Measurements from ENCODE around the gene ADAMTS3.

ADAMTS3 gene

DNA sequence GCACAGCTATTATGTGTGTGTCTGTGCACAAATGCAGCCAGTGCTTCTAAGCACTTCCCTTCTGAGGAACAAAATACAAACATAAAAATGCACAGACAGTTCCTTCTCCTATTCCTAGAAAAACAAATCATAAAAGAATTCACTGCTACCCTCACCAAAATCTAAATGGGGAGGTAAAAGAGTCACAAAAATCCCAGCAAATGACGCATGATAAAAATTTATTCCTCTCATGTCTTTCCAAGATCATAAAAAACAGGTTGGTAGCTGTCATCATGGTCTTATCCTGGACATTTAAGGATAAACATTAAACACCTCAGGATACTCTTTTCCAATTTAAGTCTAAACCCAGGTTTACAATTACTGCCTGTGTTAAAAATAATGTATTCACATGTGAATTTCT, 124.9 kb downstream of the ADAMTS3 start (continued):
- TF ChIP-seq ZNF501 (tag by site-specific recombination; IDR thresholded peaks at IDR 0.05) (0 out of 2 replicates have a peak, but pooled peaks have one; percentile 30), YY2 (tag by site-specific recombination; IDR thresholded peaks at IDR 0.05) (no peak), YY1 (tag by site-specific recombination; IDR thresholded peaks at IDR 0.05) (no peak), ZNF701 (tag by site-specific recombination; IDR thresholded peaks at IDR 0.05) (no peak), ZNF146 (tag by site-specific recombination; IDR thresholded peaks at IDR 0.05) (no peak), ZNF670 (tag by site-specific recombination; IDR thresholded peaks at IDR 0.05; ENCODE audit: low read depth) (no peak), ZNF394 (tag by site-specific recombination; IDR thresholded peaks at IDR 0.05; ENCODE audit: borderline replicate concordance) (peak; percentile 55), ZNF132 (tag by site-specific recombination; IDR thresholded peaks at IDR 0.05; ENCODE audit: borderline replicate concordance) (no peak), ZBTB21 (tag by site-specific recombination; IDR thresholded peaks at IDR 0.05) (no peak), ZNF426 (tag by site-specific recombination; IDR thresholded peaks at IDR 0.05) (no peak), ZFP3 (tag by site-specific recombination; IDR thresholded peaks at IDR 0.05; ENCODE audit: low read depth) (no peak), ZBTB8A (tag by site-specific recombination; IDR thresholded peaks at IDR 0.05) (no peak), ZNF138 (tag by site-specific recombination; IDR thresholded peaks at IDR 0.05; ENCODE audit: borderline replicate concordance) (no peak), GLI2 (tag by site-specific recombination; IDR thresholded peaks at IDR 0.05; ENCODE audit: borderline replicate concordance, low read depth) (peak; percentile 58; the same call in 1 of the 2 replicates), ZNF549 (tag by site-specific recombination; IDR thresholded peaks at IDR 0.05) (peak; percentile 11; the same call in 1 of the 2 replicates), ZNF239 (tag by site-specific recombination; IDR thresholded peaks at IDR 0.05) (no peak), GFI1B (tag by site-specific recombination; IDR thresholded peaks at IDR 0.05) (peak; percentile 91), ZNF324 (tag by site-specific recombination; IDR thresholded peaks at IDR 0.05) (no peak), ZNF221 (tag by site-specific recombination; IDR thresholded peaks at IDR 0.05; ENCODE audit: borderline replicate concordance) (no peak), ZNF555 (tag by site-specific recombination; conservative IDR thresholded peaks at IDR 0.05) (no peak), ZNF248 (tag by site-specific recombination; IDR thresholded peaks at IDR 0.05) (no peak), ZNF776 (tag by site-specific recombination; IDR thresholded peaks at IDR 0.05; ENCODE audit: borderline replicate concordance) (no peak), ZNF366 (tag by site-specific recombination; conservative IDR thresholded peaks at IDR 0.05) (peak; percentile 34; the same call in 1 of the 2 replicates), ZNF311 (tag by site-specific recombination; IDR thresholded peaks at IDR 0.05; ENCODE audit: borderline replicate concordance) (no peak), ZNF830 (tag by site-specific recombination; IDR thresholded peaks at IDR 0.05; ENCODE audit: low read depth) (no peak), ZNF777 (tag by site-specific recombination; IDR thresholded peaks at IDR 0.05; ENCODE audit: borderline replicate concordance) (no peak), ZNF274 (IDR thresholded peaks at IDR 0.05; ENCODE audit: low read length) (no peak), ZNF274 (tag by site-specific recombination; IDR thresholded peaks at IDR 0.05; ENCODE audit: borderline replicate concordance) (no peak), SCRT2 (tag by site-specific recombination; IDR thresholded peaks at IDR 0.05) (peak; percentile 55; the same call in 1 of the 2 replicates), ZNF223 (tag by site-specific recombination; IDR thresholded peaks at IDR 0.05) (no peak)
- TF ChIP-seq, protein P1, sequence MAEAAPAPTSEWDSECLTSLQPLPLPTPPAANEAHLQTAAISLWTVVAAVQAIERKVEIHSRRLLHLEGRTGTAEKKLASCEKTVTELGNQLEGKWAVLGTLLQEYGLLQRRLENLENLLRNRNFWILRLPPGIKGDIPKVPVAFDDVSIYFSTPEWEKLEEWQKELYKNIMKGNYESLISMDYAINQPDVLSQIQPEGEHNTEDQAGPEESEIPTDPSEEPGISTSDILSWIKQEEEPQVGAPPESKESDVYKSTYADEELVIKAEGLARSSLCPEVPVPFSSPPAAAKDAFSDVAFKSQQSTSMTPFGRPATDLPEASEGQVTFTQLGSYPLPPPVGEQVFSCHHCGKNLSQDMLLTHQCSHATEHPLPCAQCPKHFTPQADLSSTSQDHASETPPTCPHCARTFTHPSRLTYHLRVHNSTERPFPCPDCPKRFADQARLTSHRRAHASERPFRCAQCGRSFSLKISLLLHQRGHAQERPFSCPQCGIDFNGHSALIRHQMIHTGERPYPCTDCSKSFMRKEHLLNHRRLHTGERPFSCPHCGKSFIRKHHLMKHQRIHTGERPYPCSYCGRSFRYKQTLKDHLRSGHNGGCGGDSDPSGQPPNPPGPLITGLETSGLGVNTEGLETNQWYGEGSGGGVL (tag by site-specific recombination; IDR thresholded peaks at IDR 0.05): peak; percentile 77
- TF ChIP-seq, protein P2, sequence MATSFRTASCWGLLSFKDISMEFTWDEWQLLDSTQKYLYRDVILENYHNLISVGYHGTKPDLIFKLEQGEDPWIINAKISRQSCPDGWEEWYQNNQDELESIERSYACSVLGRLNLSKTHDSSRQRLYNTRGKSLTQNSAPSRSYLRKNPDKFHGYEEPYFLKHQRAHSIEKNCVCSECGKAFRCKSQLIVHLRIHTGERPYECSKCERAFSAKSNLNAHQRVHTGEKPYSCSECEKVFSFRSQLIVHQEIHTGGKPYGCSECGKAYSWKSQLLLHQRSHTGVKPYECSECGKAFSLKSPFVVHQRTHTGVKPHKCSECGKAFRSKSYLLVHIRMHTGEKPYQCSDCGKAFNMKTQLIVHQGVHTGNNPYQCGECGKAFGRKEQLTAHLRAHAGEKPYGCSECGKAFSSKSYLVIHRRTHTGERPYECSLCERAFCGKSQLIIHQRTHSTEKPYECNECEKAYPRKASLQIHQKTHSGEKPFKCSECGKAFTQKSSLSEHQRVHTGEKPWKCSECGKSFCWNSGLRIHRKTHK (tag by site-specific recombination; IDR thresholded peaks at IDR 0.05): no peak
- TF ChIP-seq, protein P3, sequence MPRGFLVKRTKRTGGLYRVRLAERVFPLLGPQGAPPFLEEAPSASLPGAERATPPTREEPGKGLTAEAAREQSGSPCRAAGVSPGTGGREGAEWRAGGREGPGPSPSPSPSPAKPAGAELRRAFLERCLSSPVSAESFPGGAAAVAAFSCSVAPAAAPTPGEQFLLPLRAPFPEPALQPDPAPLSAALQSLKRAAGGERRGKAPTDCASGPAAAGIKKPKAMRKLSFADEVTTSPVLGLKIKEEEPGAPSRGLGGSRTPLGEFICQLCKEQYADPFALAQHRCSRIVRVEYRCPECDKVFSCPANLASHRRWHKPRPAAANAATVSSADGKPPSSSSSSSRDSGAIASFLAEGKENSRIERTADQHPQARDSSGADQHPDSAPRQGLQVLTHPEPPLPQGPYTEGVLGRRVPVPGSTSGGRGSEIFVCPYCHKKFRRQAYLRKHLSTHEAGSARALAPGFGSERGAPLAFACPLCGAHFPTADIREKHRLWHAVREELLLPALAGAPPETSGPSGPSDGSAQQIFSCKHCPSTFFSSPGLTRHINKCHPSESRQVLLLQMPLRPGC (tag by site-specific recombination; IDR thresholded peaks at IDR 0.05): peak; percentile 91
- TF ChIP-seq, protein P4, sequence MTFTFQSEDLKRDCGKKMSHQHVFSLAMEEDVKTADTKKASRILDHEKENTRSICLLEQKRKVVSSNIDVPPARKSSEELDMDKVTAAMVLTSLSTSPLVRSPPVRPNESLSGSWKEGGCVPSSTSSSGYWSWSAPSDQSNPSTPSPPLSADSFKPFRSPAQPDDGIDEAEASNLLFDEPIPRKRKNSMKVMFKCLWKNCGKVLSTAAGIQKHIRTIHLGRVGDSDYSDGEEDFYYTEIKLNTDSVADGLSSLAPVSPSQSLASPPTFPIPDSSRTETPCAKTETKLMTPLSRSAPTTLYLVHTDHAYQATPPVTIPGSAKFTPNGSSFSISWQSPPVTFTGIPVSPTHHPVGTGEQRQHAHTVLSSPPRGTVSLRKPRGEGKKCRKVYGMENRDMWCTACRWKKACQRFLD (tag by site-specific recombination; IDR thresholded peaks at IDR 0.05): no peak
- TF ChIP-seq, protein P5, sequence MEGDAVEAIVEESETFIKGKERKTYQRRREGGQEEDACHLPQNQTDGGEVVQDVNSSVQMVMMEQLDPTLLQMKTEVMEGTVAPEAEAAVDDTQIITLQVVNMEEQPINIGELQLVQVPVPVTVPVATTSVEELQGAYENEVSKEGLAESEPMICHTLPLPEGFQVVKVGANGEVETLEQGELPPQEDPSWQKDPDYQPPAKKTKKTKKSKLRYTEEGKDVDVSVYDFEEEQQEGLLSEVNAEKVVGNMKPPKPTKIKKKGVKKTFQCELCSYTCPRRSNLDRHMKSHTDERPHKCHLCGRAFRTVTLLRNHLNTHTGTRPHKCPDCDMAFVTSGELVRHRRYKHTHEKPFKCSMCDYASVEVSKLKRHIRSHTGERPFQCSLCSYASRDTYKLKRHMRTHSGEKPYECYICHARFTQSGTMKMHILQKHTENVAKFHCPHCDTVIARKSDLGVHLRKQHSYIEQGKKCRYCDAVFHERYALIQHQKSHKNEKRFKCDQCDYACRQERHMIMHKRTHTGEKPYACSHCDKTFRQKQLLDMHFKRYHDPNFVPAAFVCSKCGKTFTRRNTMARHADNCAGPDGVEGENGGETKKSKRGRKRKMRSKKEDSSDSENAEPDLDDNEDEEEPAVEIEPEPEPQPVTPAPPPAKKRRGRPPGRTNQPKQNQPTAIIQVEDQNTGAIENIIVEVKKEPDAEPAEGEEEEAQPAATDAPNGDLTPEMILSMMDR (tag by site-specific recombination; IDR thresholded peaks at IDR 0.05): no peak

Data from HEK293 (cell line).